ENCODE results near the gene PXMP4. TPM values are rescaled to one million over a fixed set of nuclear protein-coding genes. Genes with fewer than 3 reads are reported as not detected.

Gene PXMP4
- total and polyA plus RNA-seq, 2 experiments from 2014 or later: 5.9 to 14.1 TPM

DNA sequence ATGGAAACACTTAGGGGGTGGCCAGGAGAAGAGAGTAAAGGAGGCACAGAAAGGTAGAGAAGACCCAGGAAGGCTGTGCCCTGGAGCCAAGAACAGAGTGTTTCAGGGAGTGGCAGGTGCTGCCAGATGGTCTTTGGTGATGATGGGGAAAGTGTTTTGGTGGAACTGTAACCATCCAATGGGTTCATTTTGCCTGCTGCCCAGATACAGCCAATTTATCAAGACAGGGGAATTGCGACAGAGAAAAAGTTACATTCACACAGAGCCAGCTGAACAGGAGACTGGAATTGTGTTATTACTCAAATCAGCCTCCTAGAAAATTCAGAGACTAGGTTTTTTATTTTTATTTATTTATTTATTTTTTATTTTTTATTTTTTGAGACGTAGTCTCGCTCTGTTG is 16.9 kb upstream of the PXMP4 start:
- WGBS, 2 experiments (ENCODE audit: low coverage in 1 of 2, low lambda C conversion rate in 2 of 2, missing lambda C conversion rate in 2 of 2): 98 to 99% methylated on average over 3 of the region's 3 CpGs

DNA sequence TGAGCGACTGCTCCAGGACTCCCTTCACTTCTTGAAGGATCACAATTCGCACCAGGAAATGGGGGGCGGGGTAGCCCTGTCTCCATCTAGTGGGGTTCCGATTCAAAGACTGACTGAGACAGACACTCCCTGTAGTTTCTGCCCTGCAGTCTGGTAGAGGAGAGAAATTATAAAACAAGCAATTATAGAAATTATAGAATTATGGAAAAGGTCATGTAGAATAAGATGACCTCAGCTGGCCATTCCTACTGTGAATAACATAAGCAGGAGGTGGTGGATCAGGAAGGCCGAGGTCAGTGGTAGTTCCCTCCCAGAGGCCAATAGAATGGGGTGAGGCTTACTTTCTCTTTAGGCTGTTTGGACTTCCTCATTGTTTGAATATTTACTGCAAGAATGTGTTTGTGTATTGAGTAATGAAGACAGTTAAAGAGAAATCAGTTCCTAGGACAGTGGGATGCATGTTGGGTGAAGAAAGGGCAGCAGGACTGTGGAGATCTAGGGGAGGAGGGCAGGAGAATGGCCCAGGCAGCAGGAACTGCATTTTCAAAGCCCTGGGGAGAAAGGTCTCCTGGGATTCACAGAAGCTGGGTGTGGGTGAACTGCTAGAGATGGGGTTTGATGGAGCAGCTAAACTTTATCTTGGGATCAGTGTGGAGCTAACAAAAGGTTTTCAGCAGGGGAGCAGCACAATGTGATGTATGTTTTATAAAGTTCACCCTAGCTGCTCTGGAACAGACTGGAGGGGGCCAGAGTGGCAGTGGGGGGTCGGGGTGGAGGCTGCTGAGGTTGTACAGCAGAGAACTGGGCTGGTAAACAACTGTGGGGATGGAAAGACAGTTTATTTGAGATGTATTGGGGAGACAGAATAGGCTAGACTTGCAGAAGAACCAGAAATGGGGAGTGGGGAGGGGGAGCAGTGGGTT is 13.8 kb upstream of the PXMP4 start:
- Histone ChIP-seq H2AFZ (peak overlapping the region; percentile 69), H3K9me2 (ENCODE audit: insufficient read depth) (no peaks in the 10 kb centered on the region), H3F3A (ENCODE audit: insufficient read depth) (0 out of 2 replicates have a peak, but pooled peaks cover 4% of the 10 kb centered on the region), H3K4me3 (peak overlapping the region; percentile 13), H3K27me3 (replicated peaks; ENCODE audit: insufficient read depth) (no peaks in the 10 kb centered on the region), H3K9ac (peak overlapping the region; percentile 32), H3K9me3 (ENCODE audit: low read depth) (no peaks in the 10 kb centered on the region), H3K79me2 (ENCODE audit: insufficient read depth) (peaks cover 20% of the 10 kb centered on the region), H3K36me3 (ENCODE audit: low read depth) (0 out of 2 replicates have a peak, but pooled peaks cover 4% of the 10 kb centered on the region), H4K20me1 (ENCODE audit: insufficient read depth) (no peaks in the 10 kb centered on the region), H3K4me2 (ENCODE audit: unreplicated experiment) (peak overlapping the region; percentile 70), H3K27ac (peak overlapping the region; percentile 54), H3K4me1 (ENCODE audit: insufficient read depth) (peaks cover 16% of the 10 kb centered on the region)
- WGBS, 2 experiments (ENCODE audit: low coverage in 1 of 2, low lambda C conversion rate in 2 of 2, missing lambda C conversion rate in 2 of 2): 69 to 75% methylated on average over 6 of the region's 6 CpGs
- TF ChIP-seq EZH2phosphoT487 (IDR thresholded peaks at IDR 0.05; ENCODE audit: insufficient read depth, low read depth): no peak
- no peak for TF ChIP-seq EZH2 (IDR thresholded peaks at IDR 0.05; ENCODE audit: insufficient read depth, poor library complexity, severe bottlenecking)
- in situ Hi-C loops (cut with MboI): no loop called here
- peak; percentile 84 for DNase-seq

More for the DNA sequence above, 16.9 kb upstream of the PXMP4 start:
- Histone ChIP-seq H2AFZ (no peak overlapping the region), H3K27me3 (replicated peaks; ENCODE audit: insufficient read depth) (no peaks in the 10 kb centered on the region), H3K9me2 (ENCODE audit: insufficient read depth) (no peaks in the 10 kb centered on the region), H3F3A (ENCODE audit: insufficient read depth) (0 out of 2 replicates have a peak, but pooled peaks cover 4% of the 10 kb centered on the region), H4K20me1 (ENCODE audit: insufficient read depth) (no peaks in the 10 kb centered on the region), H3K4me3 (no peak overlapping the region), H3K36me3 (ENCODE audit: low read depth) (0 out of 2 replicates have a peak, but pooled peaks cover 4% of the 10 kb centered on the region), H3K4me2 (ENCODE audit: unreplicated experiment) (no peak overlapping the region), H3K4me1 (ENCODE audit: insufficient read depth) (peaks cover 16% of the 10 kb centered on the region), H3K9ac (no peak overlapping the region), H3K27ac (no peak overlapping the region), H3K9me3 (ENCODE audit: low read depth) (no peaks in the 10 kb centered on the region), H3K79me2 (ENCODE audit: insufficient read depth) (peaks cover 20% of the 10 kb centered on the region)
- TF ChIP-seq EZH2phosphoT487 (IDR thresholded peaks at IDR 0.05; ENCODE audit: insufficient read depth, low read depth) (no peak), EZH2 (IDR thresholded peaks at IDR 0.05; ENCODE audit: insufficient read depth, poor library complexity, severe bottlenecking) (no peak)
- DNase-seq: no peak
- in situ Hi-C loops (cut with MboI): no loop called here

GRCh38 chr20:33732166-33732970 is 12.3 kb upstream of the PXMP4 start:
- H3F3A ChIP-seq (ENCODE audit: insufficient read depth): 0 out of 2 replicates have a peak, but pooled peaks cover 4% of the 10 kb centered on the region
- peak overlapping the region; percentile 91 for H3K4me2 ChIP-seq (ENCODE audit: unreplicated experiment)
- H3K36me3 ChIP-seq (ENCODE audit: low read depth): 0 out of 2 replicates have a peak, but pooled peaks cover 4% of the 10 kb centered on the region
- no peaks in the 10 kb centered on the region for H3K9me3 ChIP-seq (ENCODE audit: low read depth)
- H3K4me1 ChIP-seq (ENCODE audit: insufficient read depth): peaks cover 16% of the 10 kb centered on the region
- peak overlapping the region; percentile 82 for H3K9ac ChIP-seq
- H3K79me2 ChIP-seq (ENCODE audit: insufficient read depth): peaks cover 20% of the 10 kb centered on the region
- whole genome bisulfite sequencing, 2 experiments (ENCODE audit: low coverage in 1 of 2, low lambda C conversion rate in 2 of 2, missing lambda C conversion rate in 2 of 2): 3 to 7% methylated on average over 21 to 59 of the region's 68 CpGs
- in situ Hi-C loops (cut with MboI): no loop called here
- no peaks in the 10 kb centered on the region for H3K27me3 ChIP-seq (replicated peaks; ENCODE audit: insufficient read depth)
- peak overlapping the region; percentile 73 for H2AFZ ChIP-seq
- TF ChIP-seq EZH2phosphoT487 (IDR thresholded peaks at IDR 0.05; ENCODE audit: insufficient read depth, low read depth) (no peak), EZH2 (IDR thresholded peaks at IDR 0.05; ENCODE audit: insufficient read depth, poor library complexity, severe bottlenecking) (no peak)
- peak overlapping the region; percentile 54 for H3K27ac ChIP-seq
- no peaks in the 10 kb centered on the region for H3K9me2 ChIP-seq (ENCODE audit: insufficient read depth)
- H3K4me3 ChIP-seq: peak overlapping the region; percentile 81
- H4K20me1 ChIP-seq (ENCODE audit: insufficient read depth): no peaks in the 10 kb centered on the region
- peak; percentile 84 for DNase-seq

DNA sequence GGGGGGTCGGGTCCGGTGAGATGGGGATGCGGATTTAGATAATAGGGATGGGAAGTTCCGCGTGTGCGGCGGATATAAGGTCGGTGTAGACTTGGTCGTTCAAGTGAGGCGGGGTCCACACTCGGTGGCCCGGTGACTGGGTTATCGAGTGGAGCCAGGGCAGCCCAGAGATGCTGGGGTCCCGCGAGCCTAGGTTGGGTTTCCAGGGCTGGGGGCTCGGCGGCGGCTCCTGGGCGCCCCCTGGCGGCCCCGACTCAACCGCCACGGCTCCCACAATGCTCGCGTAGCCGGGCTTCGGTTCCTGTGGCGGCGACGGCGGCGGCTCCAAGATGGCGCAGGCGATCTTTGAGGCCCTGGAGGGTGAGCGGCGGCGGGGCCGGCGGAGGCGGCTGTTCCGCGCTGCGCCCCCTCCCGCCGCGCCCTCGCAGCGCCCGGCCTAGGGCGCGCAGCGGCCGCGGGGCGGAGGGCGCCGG is 11.6 kb upstream of the PXMP4 start, which contains the start of gene ZNF341:
Gene ZNF341 (plus strand): TSS at position 304 of the 473 bp plus-strand sequence. CDS start 26 bp downstream, at position 330.
- 6 to 8% methylated on average over 30 to 56 of the region's 57 CpGs for WGBS, 2 experiments (ENCODE audit: low coverage in 1 of 2, low lambda C conversion rate in 2 of 2, missing lambda C conversion rate in 2 of 2)
- H2AFZ ChIP-seq: peak within 1 kb of the TSS; percentile 97
- peaks cover 16% of the 10 kb centered on the region for H3K79me2 ChIP-seq (ENCODE audit: insufficient read depth)
- TF ChIP-seq EZH2phosphoT487 (IDR thresholded peaks at IDR 0.05; ENCODE audit: insufficient read depth, low read depth): no peak
- no peak for TF ChIP-seq EZH2 (IDR thresholded peaks at IDR 0.05; ENCODE audit: insufficient read depth, poor library complexity, severe bottlenecking)
- H3K27ac ChIP-seq: peak within 1 kb of the TSS; percentile 54
- DNase-seq: peak; percentile 94
- no peaks in the 10 kb centered on the region for H3K9me2 ChIP-seq (ENCODE audit: insufficient read depth)
- H3K9me3 ChIP-seq (ENCODE audit: low read depth): no peaks in the 10 kb centered on the region
- H4K20me1 ChIP-seq (ENCODE audit: insufficient read depth): no peaks in the 10 kb centered on the region
- H3K4me3 ChIP-seq: peak within 1 kb of the TSS; percentile 81
- H3K36me3 ChIP-seq (ENCODE audit: low read depth): 0 out of 2 replicates have a peak, but pooled peaks cover 4% of the 10 kb centered on the region
- 0 out of 2 replicates have a peak, but pooled peaks cover 4% of the 10 kb centered on the region for H3F3A ChIP-seq (ENCODE audit: insufficient read depth)
- H3K9ac ChIP-seq: peak within 1 kb of the TSS; percentile 82
- peaks cover 16% of the 10 kb centered on the region for H3K4me1 ChIP-seq (ENCODE audit: insufficient read depth)
- H3K4me2 ChIP-seq (ENCODE audit: unreplicated experiment): peak within 1 kb of the TSS; percentile 91
- H3K27me3 ChIP-seq (replicated peaks; ENCODE audit: insufficient read depth): no peaks in the 10 kb centered on the region
- in situ Hi-C loops (cut with MboI): no loop called here
